Activated CD4-positive, alpha-beta T cell treated with anti-CD3 and anti-CD28 coated beads, Interleukin-2, amount 50 U/mL, for 48 hours (primary cell): Measurements from ENCODE around the gene TCTA.

Experiments used
- DNase-seq, 2 experiments: peaks; one replicate each; pipeline ENCODE4 v3.0.0-alpha.2; 2020

TCTA gene

DNA sequence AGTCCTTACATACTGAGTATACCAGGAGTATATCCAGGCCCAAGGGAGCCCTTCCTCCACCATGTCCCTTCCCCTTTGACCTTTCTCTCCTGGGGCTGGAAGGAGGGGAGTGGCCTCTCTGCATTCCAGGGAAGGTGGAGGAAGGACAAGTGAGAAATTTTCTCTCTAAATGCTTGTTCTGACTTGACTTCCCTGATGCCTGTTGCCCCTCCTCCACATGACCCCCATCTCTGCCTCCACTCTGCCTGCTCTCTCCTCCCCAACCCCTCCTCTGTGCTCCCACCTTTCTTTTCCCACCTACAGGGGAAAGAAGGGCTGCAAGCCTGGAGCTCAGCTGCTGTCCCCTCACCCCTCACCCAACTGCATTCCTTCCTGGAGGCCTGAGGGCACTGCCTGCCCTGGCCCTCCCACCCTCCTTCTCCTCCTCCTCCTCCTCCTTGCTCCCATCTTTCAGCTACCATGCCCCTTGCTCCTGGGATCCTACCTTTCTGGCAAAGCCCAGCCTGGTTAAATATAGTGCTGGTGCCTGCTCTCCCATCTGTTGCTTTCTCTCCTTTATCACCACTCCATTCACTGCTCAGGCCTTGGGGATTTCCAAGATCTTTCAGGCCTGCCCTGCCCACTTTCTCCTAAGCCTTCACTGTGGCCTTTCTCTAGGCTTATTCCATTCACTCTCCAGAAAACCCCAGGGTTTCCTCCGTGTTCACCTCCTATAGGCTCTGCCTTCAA, 49.4 kb downstream of the TCTA start:
- no peak for DNase-seq

DNA sequence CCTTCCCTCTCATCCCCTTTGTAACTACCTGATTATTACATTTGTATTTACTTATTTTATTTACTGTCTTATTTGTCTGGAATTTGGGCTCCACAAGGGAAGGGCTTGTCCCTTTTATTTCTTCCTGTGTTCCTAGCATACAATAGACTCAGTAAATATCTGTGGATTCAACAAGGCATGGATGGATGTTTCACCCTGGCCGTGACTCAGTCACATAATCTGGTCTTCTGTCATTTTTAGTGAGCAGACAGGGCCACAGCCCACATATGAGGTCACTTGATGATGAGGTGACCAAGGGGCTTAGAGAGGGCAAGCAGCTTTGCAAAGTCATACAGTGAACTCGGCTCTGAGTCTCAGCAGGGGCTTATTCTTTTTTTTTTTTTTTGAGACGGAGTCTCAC, 50.0 kb downstream of the TCTA start:
- DNase-seq, result no peak

DNA sequence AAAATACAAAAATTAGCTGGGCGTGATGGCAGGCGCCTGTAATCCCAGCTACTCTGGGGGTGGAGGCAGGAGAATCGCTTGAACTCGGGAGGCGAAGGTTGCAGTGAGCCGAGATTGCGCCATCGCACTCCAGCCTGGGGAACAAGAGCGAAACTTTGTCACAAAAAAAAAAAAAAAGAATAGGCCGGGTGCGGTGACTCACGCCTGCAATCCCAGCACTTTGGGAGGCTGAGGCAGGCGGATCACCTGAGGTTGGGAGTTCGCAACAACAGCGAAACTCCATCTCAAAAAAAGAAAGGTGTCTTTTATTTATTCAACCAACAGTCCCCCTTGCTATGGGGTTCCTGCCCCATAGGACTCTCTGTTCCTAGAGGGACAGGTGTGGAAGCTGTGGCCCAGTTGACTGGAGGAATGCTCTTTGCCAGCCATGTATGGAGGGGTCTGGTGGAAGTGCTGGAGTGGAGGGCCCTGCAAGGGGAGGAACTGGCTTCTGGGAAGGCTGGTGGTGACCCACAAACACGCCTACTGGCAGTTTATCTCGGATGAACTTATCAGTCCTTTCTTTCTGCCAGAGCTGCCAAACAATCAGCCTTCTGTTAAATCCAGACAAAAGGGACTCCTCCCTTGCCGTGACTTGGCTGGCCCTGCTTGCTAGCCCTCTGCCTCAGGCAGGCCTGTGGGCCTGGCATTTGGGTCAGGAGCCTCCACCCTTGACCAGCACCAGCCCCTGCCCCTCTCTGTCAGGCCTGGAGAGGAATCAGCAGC, 53.2 kb downstream of the TCTA start:
- no peak for DNase-seq
